Measurements from ENCODE around the gene MEG3.

MEG3 gene

GRCh38 chr14:100834794-100835547, 9.1 kb downstream of the MEG3 start:
- DNase-seq, result no peak

GRCh38 chr14:100835548-100836310, 9.8 kb downstream of the MEG3 start:
- no peak for DNase-seq

- DNase-seq, result no peak
These were observed 10.4 kb downstream of the MEG3 start for GRCh38 chr14:100836311-100836805.

GRCh38 chr14:100836941-100837804, 11.3 kb downstream of the MEG3 start:
- no peak for DNase-seq

- DNase-seq, result no peak
These were observed 12.0 kb downstream of the MEG3 start for GRCh38 chr14:100837805-100838350.

GRCh38 chr14:100838493-100839314, 12.8 kb downstream of the MEG3 start:
- no peak for DNase-seq

GRCh38 chr14:100839315-100839585, 13.3 kb downstream of the MEG3 start:
- no peak for DNase-seq

- DNase-seq, result no peak
These were observed 13.8 kb downstream of the MEG3 start for GRCh38 chr14:100839681-100840111.

- DNase-seq, result no peak
These were observed 14.6 kb downstream of the MEG3 start for GRCh38 chr14:100840286-100841065.

GRCh38 chr14:100841066-100841760, 15.3 kb downstream of the MEG3 start:
- no peak for DNase-seq

GRCh38 chr14:100841761-100842403, 16.0 kb downstream of the MEG3 start:
- DNase-seq, result no peak

GRCh38 chr14:100842799-100843198, 16.9 kb downstream of the MEG3 start:
- DNase-seq, result no peak

- no peak for DNase-seq
These were observed 18.1 kb downstream of the MEG3 start for GRCh38 chr14:100844082-100844408.

- DNase-seq, result no peak
These were observed 18.5 kb downstream of the MEG3 start for GRCh38 chr14:100844421-100844820.

- DNase-seq, result no peak
These were observed 18.9 kb downstream of the MEG3 start for GRCh38 chr14:100844846-100845245.

- DNase-seq, result no peak
These were observed 19.4 kb downstream of the MEG3 start for GRCh38 chr14:100845341-100845740.

- DNase-seq, result no peak
These were observed 20.5 kb downstream of the MEG3 start for GRCh38 chr14:100846309-100846859.

- DNase-seq, result peak; percentile 87
These were observed 23.3 kb downstream of the MEG3 start for GRCh38 chr14:100849115-100849781.

- DNase-seq, result peak; percentile 65
These were observed 25.1 kb downstream of the MEG3 start for GRCh38 chr14:100850841-100851585.

All from inflammatory macrophage treated with lipopolysaccharide for 4 hours (primary cell).